Measurements from ENCODE around the gene PPIG.

DNA sequence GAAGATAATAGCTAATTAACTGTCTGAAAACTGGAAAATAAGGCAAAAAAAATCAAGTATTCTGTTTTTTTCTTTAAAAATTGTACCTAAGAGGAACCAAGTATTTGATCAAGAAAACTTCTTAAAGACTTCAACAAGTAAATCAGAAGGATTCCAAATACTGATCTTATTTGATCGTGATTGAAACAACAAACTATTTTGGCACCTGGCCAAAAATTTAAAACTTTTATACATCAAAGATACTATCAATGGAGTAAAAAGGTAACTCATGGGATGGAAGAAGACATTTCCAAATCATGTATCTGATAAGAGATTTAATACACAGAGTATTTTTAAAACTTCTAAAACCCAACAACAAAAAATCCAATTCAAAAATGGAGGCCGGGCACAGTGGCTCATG, 63.3 kb downstream of the PPIG start:
- TF ChIP-seq, protein P1, sequence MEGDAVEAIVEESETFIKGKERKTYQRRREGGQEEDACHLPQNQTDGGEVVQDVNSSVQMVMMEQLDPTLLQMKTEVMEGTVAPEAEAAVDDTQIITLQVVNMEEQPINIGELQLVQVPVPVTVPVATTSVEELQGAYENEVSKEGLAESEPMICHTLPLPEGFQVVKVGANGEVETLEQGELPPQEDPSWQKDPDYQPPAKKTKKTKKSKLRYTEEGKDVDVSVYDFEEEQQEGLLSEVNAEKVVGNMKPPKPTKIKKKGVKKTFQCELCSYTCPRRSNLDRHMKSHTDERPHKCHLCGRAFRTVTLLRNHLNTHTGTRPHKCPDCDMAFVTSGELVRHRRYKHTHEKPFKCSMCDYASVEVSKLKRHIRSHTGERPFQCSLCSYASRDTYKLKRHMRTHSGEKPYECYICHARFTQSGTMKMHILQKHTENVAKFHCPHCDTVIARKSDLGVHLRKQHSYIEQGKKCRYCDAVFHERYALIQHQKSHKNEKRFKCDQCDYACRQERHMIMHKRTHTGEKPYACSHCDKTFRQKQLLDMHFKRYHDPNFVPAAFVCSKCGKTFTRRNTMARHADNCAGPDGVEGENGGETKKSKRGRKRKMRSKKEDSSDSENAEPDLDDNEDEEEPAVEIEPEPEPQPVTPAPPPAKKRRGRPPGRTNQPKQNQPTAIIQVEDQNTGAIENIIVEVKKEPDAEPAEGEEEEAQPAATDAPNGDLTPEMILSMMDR (IDR thresholded peaks at IDR 0.05): no peak
- TF ChIP-seq POLR2A (IDR thresholded peaks at IDR 0.05): no peak
